WTC11 (cell line): ENCODE measurements around the gene TEX19. TPM values are rescaled to one million over a fixed set of nuclear protein-coding genes. Genes with fewer than 3 reads are reported as not detected.

ENCODE experiments used
- ATAC-seq: fragments of 200-7000 bp; cut with Tn5 transposase; 2 replicates; pipeline ENCODE4 v1.10.0; 2021; ENCODE audit warnings: mild to moderate bottlenecking, moderate library complexity
- CTCF ChIA-PET: fragments of 300-600 bp; sonication (Branson Sonifier 250); formaldehyde crosslinking; loops from one replicate; lab custom pipeline; 2021; ENCODE audit warnings: antibody characterized with exemption; lab: Charles Lee
- POLR2A ChIA-PET: fragments of 350-600 bp; sonication (Branson Sonifier 250); formaldehyde crosslinking; loops from one replicate; lab custom pipeline; 2021; ENCODE audit warnings: antibody characterized with exemption; lab: Charles Lee
- DNase-seq: peaks from one replicate; pipeline ENCODE4 v3.0.0; 2021; ENCODE audit warnings: low spot score
- H3K27ac Mint-ChIP-seq: 2 replicates; pipeline ENCODE4 v1.8.0; 2021; ENCODE audit warnings: mixed read lengths
- H3K27me3 Mint-ChIP-seq: 2 replicates; pipeline ENCODE4 v1.8.0; 2021; ENCODE audit warnings: low read depth, mild to moderate bottlenecking, moderate library complexity, mixed read lengths
- H3K36me3 Mint-ChIP-seq: 2 replicates; pipeline ENCODE4 v1.8.0; 2021; ENCODE audit warnings: mixed read lengths
- H3K4me1 Mint-ChIP-seq: 2 replicates; pipeline ENCODE4 v1.8.0; 2022; ENCODE audit warnings: mixed read lengths
- H3K4me3 Mint-ChIP-seq: 2 replicates; pipeline ENCODE4 v1.8.0; 2021; ENCODE audit warnings: mild to moderate bottlenecking, moderate library complexity, mixed read lengths
- H3K9me3 Mint-ChIP-seq: 2 replicates; pipeline ENCODE4 v1.8.0; 2021; ENCODE audit warnings: mixed read lengths
- ATF2 ChIP-seq: sonication (generic); formaldehyde crosslinking; IDR thresholded peaks from 2 replicates; pipeline ENCODE4 v1.8.1; 2022; ENCODE audit warnings: low read depth, missing genetic modification reagents, borderline replicate concordance
- ATF6 ChIP-seq: sonication (generic); formaldehyde crosslinking; IDR thresholded peaks from 2 replicates; pipeline ENCODE4 v1.8.1; 2023; ENCODE audit warnings: mild to moderate bottlenecking, missing genetic modification reagents
- CBFB ChIP-seq: sonication (generic); formaldehyde crosslinking; IDR thresholded peaks from 2 replicates; pipeline ENCODE4 v1.8.1; 2022; ENCODE audit warnings: mild to moderate bottlenecking, low read depth, missing genetic modification reagents
- CREB1 ChIP-seq: sonication (generic); formaldehyde crosslinking; IDR thresholded peaks from 2 replicates; pipeline ENCODE4 v1.8.0; 2023; ENCODE audit warnings: mild to moderate bottlenecking, missing genetic modification reagents
- ELF4 ChIP-seq: sonication (generic); formaldehyde crosslinking; IDR thresholded peaks from 2 replicates; pipeline ENCODE4 v1.8.1; 2022; ENCODE audit warnings: low read depth, mild to moderate bottlenecking, moderate library complexity, missing genetic modification reagents
- ERG ChIP-seq: fragments of 250-450 bp; sonication (Bioruptor Pico); IDR thresholded peaks from 2 replicates; pipeline ENCODE4 v1.8.0; 2021; ENCODE audit warnings: mild to moderate bottlenecking
- FOXJ3 ChIP-seq: sonication (generic); formaldehyde crosslinking; IDR thresholded peaks from 2 replicates; pipeline ENCODE4 v1.9.0; 2021; ENCODE audit warnings: missing genetic modification reagents, mild to moderate bottlenecking, borderline replicate concordance
- GRHL2 ChIP-seq: fragments of 250-450 bp; sonication (Bioruptor Pico); IDR thresholded peaks from 2 replicates; pipeline ENCODE4 v1.8.0; 2022; ENCODE audit warnings: mild to moderate bottlenecking, moderate library complexity; ENCODE audit not compliant: insufficient replicate concordance, severe bottlenecking
- HMGXB4 ChIP-seq: sonication (generic); formaldehyde crosslinking; IDR thresholded peaks from 2 replicates; pipeline ENCODE4 v1.8.1; 2023; ENCODE audit warnings: mild to moderate bottlenecking, moderate library complexity, missing genetic modification reagents
- JUN ChIP-seq: sonication (generic); formaldehyde crosslinking; IDR thresholded peaks from 2 replicates; pipeline ENCODE4 v1.8.0; 2023; ENCODE audit warnings: mild to moderate bottlenecking, missing genetic modification reagents
- MXD4 ChIP-seq: fragments of 250-450 bp; sonication (Bioruptor Pico); IDR thresholded peaks from 2 replicates; pipeline ENCODE4 v1.8.0; 2021; ENCODE audit warnings: mild to moderate bottlenecking, moderate library complexity, borderline replicate concordance
- MYBL2 ChIP-seq: sonication (generic); formaldehyde crosslinking; IDR thresholded peaks from 2 replicates; pipeline ENCODE4 v1.8.1; 2023; ENCODE audit warnings: mild to moderate bottlenecking, moderate library complexity, missing genetic modification reagents
- OVOL2 ChIP-seq: fragments of 250-450 bp; sonication (Bioruptor Pico); IDR thresholded peaks from 2 replicates; pipeline ENCODE4 v1.9.0; 2021; ENCODE audit warnings: mild to moderate bottlenecking, borderline replicate concordance
- SMAD3 ChIP-seq: sonication (generic); formaldehyde crosslinking; IDR thresholded peaks from 2 replicates; pipeline ENCODE4 v1.8.0; 2022; ENCODE audit warnings: missing genetic modification reagents, mild to moderate bottlenecking, borderline replicate concordance
- TP53 ChIP-seq: sonication (generic); formaldehyde crosslinking; IDR thresholded peaks from 2 replicates; pipeline ENCODE4 v1.8.1; 2023; ENCODE audit warnings: mild to moderate bottlenecking, missing genetic modification reagents
- ZNF416 ChIP-seq: fragments of 250-450 bp; sonication (Bioruptor Pico); IDR thresholded peaks from 2 replicates; pipeline ENCODE4 v1.9.0; 2021; ENCODE audit warnings: mild to moderate bottlenecking, inconsistent platforms
- ZNF425 ChIP-seq: fragments of 250-450 bp; sonication (Bioruptor Pico); conservative IDR thresholded peaks from 2 replicates; pipeline ENCODE4 v1.9.0; 2021; ENCODE audit warnings: mild to moderate bottlenecking
- total RNA-seq: library from RNA; stranded (reverse); gene quantifications from 3 replicates; pipeline ENCODE4 v1.2.3, GENCODE V29; 2021

TEX19 gene
- total RNA-seq, 1 experiment from 2014 or later, result 1.4 TPM

GRCh38 chr17:82314012-82314726 lies 44.9 kb upstream of the TEX19 start:
- TF ChIP-seq ERG (no peak), HMGXB4 (CRISPR knock-in tag) (no peak), CREB1 (CRISPR knock-in tag) (no peak), ELF4 (CRISPR knock-in tag) (no peak), MXD4 (no peak), ATF2 (no peak), SMAD3 (no peak), ZNF416 (CRISPR knock-in tag) (no peak)
- Mint-ChIP-seq H3K27me3 (0 out of 2 replicates have a peak, but pooled peaks cover 5% of the 10 kb centered on the region), H3K27ac (no peak overlapping the region), H3K36me3 (no peaks in the 10 kb centered on the region), H3K4me1 (peaks cover 5% of the 10 kb centered on the region), H3K9me3 (no peaks in the 10 kb centered on the region), H3K4me3 (no peak overlapping the region)
- no peak for ATAC-seq
- CTCF ChIA-PET, result interaction anchor here (0.7 kb wide), 1 partner anchor 13 kb away, joined by 3 read pairs; no protein-coding TSS in a partner anchor
- POLR2A ChIA-PET, result no interaction called here
- no peak for DNase-seq

- Mint-ChIP-seq H3K36me3 (no peaks in the 10 kb centered on the region), H3K9me3 (no peaks in the 10 kb centered on the region), H3K27me3 (0 out of 2 replicates have a peak, but pooled peaks cover 5% of the 10 kb centered on the region), H3K4me1 (peaks cover 5% of the 10 kb centered on the region), H3K27ac (no peak overlapping the region), H3K4me3 (no peak overlapping the region)
- ChIA-PET CTCF (no interaction called here), POLR2A (no interaction called here)
- no peak for DNase-seq
- ATAC-seq, result no peak
- no peak for TF ChIP-seq FOXJ3 (CRISPR knock-in tag)
- no peak for TF ChIP-seq CBFB (CRISPR knock-in tag)
- TF ChIP-seq ATF6 (CRISPR knock-in tag), result no peak
- no peak for TF ChIP-seq ZNF425 (CRISPR knock-in tag)
- no peak for TF ChIP-seq JUN (CRISPR knock-in tag)
- TF ChIP-seq TP53 (CRISPR knock-in tag), result no peak
- TF ChIP-seq ATF2, result no peak
- no peak for TF ChIP-seq MYBL2
- TF ChIP-seq CREB1 (CRISPR knock-in tag), result no peak
- no peak for TF ChIP-seq GRHL2 (CRISPR knock-in tag)
- TF ChIP-seq OVOL2, result no peak
Measured at GRCh38 chr17:82314727-82315605, 44.1 kb upstream of the TEX19 start.
